Ovary (tissue), 3 donors: ENCODE data around the gene SYNGAP1.

Experiments
- EP300 ChIP-seq: sonication (generic); formaldehyde crosslinking; IDR thresholded peaks from one replicate; pipeline ENCODE4 v1.6.1; 2017; ENCODE audit warnings: antibody characterized with exemption
- TF ChIP-seq, protein P1 (sequence below), 3 donors: fragments of 450-650 bp in 2 of 3; fragments of 200-600 bp in 1 of 3; IDR thresholded peaks; one replicate each; pipeline versions ENCODE4 v1.5.1 to v1.8.0; 2016 to 2022; ENCODE audit warnings: antibody characterized with exemption in 3 of 3, mild to moderate bottlenecking in 1 of 3
- donor health status: DM: no; HTN: no; CAD: no.

DNA sequence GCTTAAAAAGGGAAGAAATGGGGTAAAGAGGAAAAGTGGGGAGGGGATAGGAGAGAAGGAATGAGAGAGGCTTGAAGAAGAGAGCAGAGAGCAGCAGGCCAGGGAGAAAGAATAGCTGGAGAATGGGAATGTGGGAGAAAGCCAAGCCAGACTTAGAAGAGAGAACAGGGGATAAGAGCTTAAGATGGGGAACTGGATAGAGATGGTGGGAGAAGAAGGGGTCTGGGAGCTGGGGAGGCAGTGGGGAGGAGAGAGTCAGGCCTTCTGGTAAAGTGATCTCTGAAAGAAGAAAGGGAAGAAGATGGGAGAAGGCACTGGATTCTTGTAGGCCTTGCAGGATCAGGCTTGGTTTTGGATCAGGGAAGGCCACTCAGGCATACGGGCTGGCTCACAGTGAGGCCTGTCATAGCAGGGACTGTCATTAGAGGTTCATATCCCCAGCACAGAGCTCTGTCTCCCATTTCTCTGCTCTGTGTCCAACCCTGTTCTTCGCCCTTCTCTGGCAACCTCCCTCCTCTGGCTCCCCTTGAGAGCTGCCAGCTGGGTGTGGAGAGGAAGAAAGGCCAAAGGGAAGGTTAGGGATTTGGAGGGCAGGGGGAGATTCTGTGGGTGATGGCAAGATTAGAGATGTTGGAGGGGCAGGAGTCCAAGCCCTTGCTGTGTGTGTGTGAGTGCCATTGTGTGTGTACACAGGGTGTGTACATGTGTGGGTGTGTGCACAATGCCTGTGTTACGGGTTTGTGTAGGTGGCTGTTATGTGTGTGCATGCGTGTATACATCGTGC lies 9.3 kb downstream of the SYNGAP1 start:
- TF ChIP-seq EP300, result no peak
- TF ChIP-seq, protein P1, sequence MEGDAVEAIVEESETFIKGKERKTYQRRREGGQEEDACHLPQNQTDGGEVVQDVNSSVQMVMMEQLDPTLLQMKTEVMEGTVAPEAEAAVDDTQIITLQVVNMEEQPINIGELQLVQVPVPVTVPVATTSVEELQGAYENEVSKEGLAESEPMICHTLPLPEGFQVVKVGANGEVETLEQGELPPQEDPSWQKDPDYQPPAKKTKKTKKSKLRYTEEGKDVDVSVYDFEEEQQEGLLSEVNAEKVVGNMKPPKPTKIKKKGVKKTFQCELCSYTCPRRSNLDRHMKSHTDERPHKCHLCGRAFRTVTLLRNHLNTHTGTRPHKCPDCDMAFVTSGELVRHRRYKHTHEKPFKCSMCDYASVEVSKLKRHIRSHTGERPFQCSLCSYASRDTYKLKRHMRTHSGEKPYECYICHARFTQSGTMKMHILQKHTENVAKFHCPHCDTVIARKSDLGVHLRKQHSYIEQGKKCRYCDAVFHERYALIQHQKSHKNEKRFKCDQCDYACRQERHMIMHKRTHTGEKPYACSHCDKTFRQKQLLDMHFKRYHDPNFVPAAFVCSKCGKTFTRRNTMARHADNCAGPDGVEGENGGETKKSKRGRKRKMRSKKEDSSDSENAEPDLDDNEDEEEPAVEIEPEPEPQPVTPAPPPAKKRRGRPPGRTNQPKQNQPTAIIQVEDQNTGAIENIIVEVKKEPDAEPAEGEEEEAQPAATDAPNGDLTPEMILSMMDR (IDR thresholded peaks at IDR 0.05), result no peak
